Hematopoietic multipotent progenitor cell treated with erythropoietin and hydrocortisone succinate and interleukin-3 and kit ligand, for 6 days (in vitro differentiated cells): ENCODE measurements around the gene VPS13C.

Experiments
- DNase-seq: peaks from one replicate; pipeline ENCODE4 v3.0.0-alpha.2; 2015

VPS13C gene

GRCh38 chr15:61815356-61816083 is 244.7 kb downstream of the VPS13C start:
- DNase-seq = no peak

GRCh38 chr15:61812476-61812875 is 247.8 kb downstream of the VPS13C start:
- DNase-seq = no peak

- DNase-seq = no peak
Observed at GRCh38 chr15:61811952-61812351, 248.3 kb downstream of the VPS13C start.

- no peak for DNase-seq
Observed at GRCh38 chr15:61809216-61809615, 251.0 kb downstream of the VPS13C start.

DNA sequence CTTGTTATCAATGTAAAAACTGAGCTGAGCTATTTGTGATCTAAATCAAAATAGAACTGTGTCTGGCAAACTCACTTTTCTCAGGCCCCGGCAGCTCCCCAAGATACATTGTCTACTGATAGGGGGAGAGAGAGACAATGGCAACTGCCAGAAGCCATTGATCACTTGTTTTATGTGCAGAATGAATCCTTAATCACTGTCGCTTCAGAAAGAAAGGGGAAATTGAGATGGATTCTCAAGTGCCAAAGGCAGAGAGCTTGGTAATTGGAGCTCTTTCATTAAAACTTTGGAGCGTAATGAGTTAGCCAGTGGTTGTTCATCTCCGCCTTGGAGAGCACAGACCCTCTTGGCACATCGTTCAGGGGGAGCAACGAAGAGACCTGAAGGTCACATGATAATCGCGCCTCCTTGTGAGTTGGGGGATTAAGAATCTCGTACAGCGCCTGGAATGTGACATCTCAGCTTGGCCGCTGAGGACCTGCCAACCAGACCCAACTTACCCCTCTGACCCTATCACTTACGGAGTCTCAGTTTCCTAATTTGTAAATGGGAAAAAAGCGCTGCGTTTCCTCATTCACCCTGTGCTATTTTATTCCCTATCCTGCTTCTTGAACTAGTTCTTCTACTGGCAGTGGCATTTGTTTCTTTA is 252.8 kb downstream of the VPS13C start:
- no peak for DNase-seq
